ENCODE results near the gene HNRNPF.
A peak's percentile ranks its signal among the peaks of the same experiment; 100 is the strongest.
"Not testable (repeated sequence)": the region's sequence is repeated elsewhere in the genome, so short reads cannot be mapped to it uniquely, and the experiment has no call there.

The HNRNPF gene

DNA sequence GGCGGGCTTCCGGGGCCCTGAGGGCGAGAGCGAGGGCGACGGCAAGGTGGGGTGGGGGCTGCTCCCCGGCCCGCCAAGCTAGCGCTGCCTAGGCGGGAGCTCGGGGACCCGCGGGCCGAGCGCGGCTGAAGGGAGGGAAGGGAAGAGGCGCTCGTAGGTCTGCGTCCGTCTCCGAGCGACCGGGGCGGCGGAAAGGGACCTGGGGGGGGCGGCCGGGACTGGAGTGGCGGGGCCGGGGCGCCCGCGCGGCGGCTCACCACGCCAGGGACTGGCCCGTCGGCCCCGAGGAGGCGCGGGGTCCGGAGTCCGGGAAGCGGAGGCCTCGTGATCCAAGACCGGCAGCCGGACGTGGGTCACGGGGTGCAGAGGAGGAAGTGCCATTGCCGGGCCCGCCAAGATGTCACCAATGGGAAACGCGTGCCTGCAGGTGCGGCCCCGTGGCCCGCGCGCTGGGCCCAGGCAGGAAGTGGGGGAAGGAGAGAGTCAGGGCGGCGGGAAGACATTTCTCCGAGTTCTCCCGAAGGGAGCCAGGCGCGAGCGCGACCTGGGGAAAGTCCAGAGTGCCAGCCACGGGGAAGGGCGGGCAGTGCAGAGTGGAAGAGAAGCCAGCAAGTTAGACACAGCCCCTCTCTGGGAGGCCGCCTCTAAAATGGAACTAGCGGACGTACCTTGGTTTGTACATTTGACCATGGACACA lies 11.9 kb downstream of the HNRNPF start:
- FAIRE-seq (peak; percentile 68), DNase-seq (ENCODE audit: insufficient read length, low spot score) (peak; percentile 85)
- TF ChIP-seq POLR2A (IDR thresholded peaks at IDR 0.05; ENCODE audit: low read depth, low read length): peak; percentile 50; the same call in 1 of the 2 replicates

DNA sequence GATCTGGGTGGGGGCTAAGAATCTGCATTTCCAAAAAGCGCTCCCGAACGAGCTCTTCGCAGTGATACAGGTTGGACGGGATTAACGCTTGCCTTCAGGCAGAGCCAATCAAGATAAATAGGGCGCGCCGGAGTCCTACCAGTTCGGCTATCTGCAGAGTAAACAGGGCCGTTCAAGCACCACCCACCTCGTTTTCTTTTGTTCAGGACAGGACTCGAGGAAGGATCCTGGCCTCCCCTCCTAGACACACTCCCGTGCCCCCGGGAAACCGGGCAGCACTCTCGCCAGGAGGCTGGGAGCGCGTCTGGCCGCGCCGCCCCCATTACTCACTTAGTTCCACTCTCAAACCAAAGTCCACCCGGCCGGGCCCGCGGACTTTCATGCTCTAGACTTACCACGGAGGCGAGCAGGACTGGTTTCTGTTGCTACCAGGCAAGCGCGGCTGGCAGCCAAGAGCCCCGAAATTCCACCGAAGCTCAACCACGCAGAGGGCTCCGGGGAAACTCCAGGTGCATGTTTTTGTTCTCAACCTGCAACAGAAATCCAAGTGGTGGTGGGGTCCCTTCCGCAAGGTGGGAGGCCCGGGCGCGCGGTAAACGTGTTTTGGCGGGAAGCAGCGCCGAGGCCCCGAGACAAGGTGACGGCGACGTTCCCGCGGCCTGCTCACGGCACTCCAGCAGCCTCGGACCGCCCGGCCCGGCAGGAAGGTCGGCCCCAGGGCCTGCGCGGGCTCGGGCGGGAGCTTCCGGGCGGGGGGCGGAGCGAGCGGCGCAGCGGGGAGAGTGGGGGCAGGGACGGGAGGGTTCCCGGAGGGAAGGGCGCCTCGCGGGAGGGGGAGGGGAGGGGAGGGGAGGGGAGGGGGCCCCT lies 12.7 kb downstream of the HNRNPF start:
- TF ChIP-seq POLR2A (IDR thresholded peaks at IDR 0.05; ENCODE audit: low read depth, low read length): peak; percentile 42; the same call in 1 of the 2 replicates
- FAIRE-seq (no peak), DNase-seq (ENCODE audit: insufficient read length, low spot score) (peak; percentile 65)

DNA sequence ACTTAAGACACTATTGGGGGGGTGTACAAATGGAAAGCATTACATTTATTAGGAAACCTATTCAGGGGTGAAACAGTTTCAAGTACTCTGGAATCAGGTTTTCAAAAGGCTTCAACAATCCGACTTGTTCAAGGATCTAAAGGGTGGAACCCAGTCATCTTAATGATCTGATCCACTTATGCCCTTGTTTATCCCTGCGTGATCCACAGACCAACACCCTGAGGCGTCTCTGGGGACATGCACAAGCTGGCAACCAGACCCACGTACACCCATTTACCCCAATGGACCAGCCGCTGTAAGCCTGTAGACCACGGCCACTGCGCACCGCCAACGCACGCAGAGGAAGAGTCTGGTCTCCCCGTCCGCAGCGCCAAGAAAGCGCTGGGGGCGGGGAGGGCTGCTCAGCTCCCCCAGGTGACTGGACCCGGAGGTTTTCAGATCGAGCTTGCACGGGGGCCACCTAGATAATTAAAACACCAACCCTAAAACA lies 13.4 kb downstream of the HNRNPF start:
- no peak for TF ChIP-seq POLR2A (IDR thresholded peaks at IDR 0.05; ENCODE audit: low read depth, low read length)
- no peak for DNase-seq (ENCODE audit: insufficient read length, low spot score)
- FAIRE-seq: no peak

DNA sequence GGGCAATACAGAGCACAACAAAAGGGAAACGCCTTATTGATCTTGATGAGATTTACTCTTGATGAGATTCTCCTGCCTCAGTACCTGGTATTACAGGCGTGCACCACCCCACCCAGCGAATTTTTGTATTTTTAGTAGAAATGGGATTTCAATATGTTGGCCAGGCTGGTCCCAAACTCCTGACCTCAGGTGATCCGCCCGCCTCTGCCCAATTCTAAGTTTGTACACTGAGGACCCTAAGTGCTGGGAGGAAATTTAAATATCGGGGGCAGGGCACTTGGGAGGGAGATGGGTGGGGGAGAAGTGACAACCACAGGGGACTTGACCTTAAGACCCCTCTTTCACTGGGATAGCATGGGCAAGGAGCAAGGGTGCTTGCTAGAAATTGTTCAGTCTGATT lies 14.1 kb downstream of the HNRNPF start:
- DNase-seq (ENCODE audit: insufficient read length, low spot score): no peak
- no peak for FAIRE-seq
- no peak for TF ChIP-seq POLR2A (IDR thresholded peaks at IDR 0.05; ENCODE audit: low read depth, low read length)

DNA sequence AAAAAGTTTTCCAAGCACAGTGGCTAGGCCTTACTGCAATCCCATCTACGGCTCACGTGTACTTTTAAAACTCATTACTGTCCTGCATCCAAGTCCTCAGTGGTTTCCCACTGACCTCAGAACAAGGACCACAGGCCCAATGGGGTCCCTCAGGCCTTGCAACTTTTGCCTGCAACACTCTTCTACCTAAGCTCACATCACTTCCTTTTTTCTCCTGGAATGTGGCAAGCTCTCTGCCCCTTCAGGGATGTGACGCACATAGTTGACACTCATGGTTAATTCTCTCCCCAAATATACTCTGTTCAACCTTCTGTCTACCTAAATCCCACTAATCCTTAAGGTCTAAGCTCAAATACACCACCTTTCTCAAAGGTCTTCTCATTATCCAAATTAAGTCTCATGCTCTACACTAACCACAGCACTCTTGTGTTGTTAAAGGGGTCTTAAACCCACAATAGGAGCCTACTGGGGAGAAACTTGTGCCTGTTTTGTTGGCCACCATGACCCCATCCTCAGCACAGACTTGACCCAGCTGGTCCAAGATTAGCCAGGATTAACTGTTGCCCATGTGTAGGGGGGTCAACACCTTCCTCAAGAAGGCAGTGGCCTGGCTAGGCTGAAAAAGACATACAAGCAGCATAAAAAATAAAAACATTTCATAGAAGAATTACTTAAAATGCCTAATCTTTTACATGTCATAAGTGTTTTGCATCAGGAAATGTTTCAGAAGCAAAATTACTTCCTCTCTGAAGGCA lies 15.2 kb downstream of the HNRNPF start:
- FAIRE-seq (no peak), DNase-seq (ENCODE audit: insufficient read length, low spot score) (no peak)
- TF ChIP-seq POLR2A (IDR thresholded peaks at IDR 0.05; ENCODE audit: low read depth, low read length): no peak

DNA sequence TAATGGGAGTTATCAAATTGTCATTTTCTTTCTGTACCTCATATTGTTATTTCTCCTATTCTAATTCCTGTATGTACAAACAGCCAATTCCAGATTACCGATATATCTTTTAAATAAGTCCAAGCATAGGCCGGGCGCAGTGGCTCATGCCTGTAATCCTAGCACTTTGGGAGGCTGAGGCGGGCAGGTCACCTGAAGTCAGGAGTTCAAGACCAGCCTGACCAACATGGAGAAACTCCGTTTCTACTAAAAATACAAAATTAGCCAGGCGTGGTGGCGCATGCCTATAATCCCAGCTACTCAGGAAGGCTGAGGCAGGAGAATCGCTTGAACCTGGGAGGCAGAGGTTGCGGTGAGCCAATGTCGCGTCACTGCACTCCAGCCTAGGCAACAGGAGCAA lies 15.8 kb downstream of the HNRNPF start:
- FAIRE-seq; DNase-seq (ENCODE audit: insufficient read length, low spot score): not testable (repeated sequence)

DNA sequence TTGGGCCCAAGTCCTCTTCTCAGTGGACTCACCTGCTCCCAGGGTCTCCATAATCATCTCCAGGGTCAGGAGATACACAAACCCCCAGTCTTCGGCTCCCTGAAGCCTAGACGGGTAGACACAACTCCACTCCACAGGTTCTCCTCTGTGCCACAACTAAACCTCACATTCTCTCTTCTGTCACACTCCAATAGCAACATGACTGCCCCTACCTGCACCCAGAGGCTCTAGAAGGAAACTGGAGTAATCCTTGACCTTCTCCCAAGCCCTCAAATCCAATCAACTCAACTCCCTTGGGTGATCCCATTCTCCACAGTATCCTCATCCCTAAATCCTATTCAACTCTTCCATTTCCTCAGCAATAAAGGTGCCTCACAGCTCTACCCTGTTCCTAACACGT lies 16.2 kb downstream of the HNRNPF start:
- FAIRE-seq (no peak), DNase-seq (ENCODE audit: insufficient read length, low spot score) (no peak)
- no peak for TF ChIP-seq POLR2A (IDR thresholded peaks at IDR 0.05; ENCODE audit: low read depth, low read length)

DNA sequence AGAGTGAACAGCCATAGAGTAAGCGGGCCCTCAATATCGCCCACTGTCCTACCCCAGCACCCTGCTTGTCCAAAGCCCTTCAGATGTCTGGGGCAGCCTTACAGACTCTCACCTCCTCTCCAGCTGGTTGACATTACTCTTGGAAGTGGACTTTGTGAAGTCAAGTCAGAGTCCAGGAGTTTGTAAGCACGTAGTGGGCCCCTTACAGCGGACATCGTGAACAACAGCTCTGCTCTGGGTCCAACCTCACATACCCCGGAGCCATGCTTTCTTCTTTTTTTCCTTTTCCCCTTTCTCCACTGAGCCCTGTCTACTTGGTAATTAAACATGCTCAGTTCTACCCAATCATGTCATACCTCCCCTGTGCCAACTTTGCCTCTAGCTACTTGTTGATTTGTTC lies 17.5 kb downstream of the HNRNPF start:
- FAIRE-seq: no peak
- no peak for DNase-seq (ENCODE audit: insufficient read length, low spot score)
- no peak for TF ChIP-seq POLR2A (IDR thresholded peaks at IDR 0.05; ENCODE audit: low read depth, low read length)

DNA sequence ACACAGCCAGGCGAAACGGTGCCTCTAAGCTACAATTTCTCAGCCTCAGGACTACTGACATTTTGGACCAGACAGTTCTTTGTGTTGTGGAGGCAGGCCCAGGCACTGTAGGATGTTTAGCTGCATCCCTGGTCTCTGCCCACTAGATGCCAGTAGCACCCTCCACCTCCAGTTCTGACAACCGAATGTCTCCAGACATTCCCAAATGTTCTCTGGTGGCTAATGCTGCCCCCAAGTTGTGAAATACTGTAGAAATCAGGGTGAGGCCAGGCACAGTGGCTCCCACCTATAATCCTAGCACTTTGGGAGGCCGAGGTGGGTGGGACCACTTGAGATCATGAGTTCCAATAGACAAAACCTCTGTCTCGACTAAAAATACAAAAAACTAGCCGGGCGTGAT lies 18.2 kb downstream of the HNRNPF start:
- TF ChIP-seq POLR2A (IDR thresholded peaks at IDR 0.05; ENCODE audit: low read depth, low read length): no peak
- DNase-seq (ENCODE audit: insufficient read length, low spot score): no peak
- no peak for FAIRE-seq

DNA sequence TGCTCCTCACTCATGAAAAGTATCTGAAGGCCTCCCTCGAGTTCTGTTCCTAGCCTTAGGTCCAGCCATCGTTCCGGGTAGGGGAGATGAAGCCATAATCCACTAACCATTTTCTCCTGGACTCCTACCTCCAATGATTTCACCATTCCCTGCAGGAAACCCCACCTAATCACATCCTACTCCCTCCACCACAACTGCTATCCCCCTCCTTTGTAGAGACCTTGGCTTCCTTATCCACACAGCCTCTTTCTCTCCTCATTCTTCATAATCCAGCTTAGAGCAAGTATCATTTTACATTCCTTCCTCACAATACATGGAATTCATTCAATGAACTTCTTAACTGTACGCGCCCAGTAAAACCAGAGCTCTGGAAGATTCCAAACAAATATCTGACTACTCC lies 18.7 kb downstream of the HNRNPF start:
- FAIRE-seq (no peak), DNase-seq (ENCODE audit: insufficient read length, low spot score) (no peak)
- no peak for TF ChIP-seq POLR2A (IDR thresholded peaks at IDR 0.05; ENCODE audit: low read depth, low read length)

DNA sequence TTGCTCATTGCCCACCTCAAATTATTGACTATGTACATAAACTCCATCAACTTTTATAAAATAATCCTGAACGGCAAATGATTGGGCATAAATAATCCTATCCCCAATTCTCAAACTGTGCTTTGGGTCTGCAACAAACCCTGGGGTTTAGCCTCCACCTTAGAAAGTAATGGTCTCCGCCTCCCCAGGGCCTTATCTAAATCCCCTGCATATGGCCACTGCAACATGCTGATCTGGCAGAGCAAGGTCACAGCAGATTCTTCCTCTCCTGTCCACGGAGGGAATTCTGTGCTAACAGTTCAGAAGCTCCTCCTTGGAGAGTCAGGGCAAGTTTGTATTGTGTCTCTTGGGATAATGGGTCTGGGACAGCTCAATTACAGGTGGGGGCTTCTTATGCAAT lies 19.1 kb downstream of the HNRNPF start:
- FAIRE-seq (no peak), DNase-seq (ENCODE audit: insufficient read length, low spot score) (no peak)
- no peak for TF ChIP-seq POLR2A (IDR thresholded peaks at IDR 0.05; ENCODE audit: low read depth, low read length)

DNA sequence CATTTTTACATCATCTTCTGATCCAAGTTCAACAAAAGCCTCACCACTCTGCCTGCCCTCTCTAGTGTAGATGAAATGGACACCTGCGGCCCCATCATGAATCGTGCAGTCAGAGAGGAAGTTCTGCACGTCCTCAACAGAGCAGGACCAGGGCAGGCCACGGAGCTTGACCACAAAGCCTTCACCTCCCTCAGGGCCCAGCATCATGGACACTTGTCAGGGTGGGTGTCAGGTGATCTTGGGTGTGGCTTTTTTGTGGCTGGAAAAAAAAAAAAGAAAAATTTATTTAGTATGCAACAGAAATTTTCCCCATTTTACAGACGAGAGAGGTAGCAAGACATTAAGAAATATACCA lies 21.3 kb downstream of the HNRNPF start:
- TF ChIP-seq POLR2A (IDR thresholded peaks at IDR 0.05; ENCODE audit: low read depth, low read length): no peak
- FAIRE-seq: no peak
- no peak for DNase-seq (ENCODE audit: insufficient read length, low spot score)

DNA sequence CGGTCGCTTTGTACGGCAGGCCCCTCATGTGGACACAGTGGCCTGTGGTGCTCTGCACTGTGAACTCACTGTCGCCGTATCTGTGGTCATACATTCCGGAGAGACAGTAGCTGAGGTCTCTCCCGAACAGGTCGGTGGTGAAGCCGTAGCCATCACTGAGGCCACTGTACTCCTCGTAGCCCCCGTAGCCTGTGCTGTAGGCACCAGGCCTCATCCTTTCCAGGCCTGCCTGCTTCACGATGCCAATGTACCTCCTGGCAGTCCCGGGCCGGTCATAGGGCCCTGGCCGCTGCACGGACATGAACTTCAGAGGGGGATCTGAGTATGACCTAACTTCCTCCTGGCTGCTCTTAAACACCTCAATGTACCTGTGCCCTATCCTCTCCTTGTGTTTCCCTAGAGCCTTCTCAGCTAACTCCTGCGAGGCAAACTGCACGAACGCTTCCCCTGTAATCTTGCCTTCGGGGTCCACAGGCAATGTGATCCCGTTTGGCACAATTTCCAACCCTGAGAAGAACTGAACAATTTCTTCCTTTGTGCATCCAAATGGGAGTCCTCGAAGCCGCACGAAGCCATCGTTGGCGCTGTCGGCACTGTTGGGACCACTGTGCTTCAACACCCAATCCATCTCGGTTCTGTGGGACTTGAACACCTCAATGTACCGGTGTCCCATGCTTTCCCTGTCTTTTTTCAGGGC lies 21.9 kb downstream of the HNRNPF start:
- FAIRE-seq (no peak), DNase-seq (ENCODE audit: insufficient read length, low spot score) (no peak)
- no peak for TF ChIP-seq POLR2A (IDR thresholded peaks at IDR 0.05; ENCODE audit: low read depth, low read length)

DNA sequence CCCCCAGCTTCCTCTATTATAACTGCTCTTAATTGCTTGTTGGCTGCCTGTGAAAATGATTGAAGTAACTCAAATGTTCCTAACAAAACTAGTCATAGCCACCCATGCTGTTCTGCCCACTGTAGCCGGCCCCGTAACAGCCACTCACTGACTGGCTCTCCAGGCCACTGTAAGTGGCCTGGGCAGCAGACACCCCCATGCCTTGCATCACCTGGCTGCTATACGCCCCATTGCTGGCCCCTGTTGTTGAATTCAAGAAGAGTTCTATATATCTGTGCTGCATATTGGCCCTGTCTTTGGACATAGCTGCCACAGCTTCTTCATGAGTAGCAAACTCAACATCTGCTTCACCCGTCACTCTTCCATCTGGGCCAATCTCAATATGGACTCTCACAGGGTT lies 22.4 kb downstream of the HNRNPF start:
- DNase-seq (ENCODE audit: insufficient read length, low spot score) (no peak), FAIRE-seq (no peak)
- no peak for TF ChIP-seq POLR2A (IDR thresholded peaks at IDR 0.05; ENCODE audit: low read depth, low read length)
